IPS-18c (cell line): ENCODE results near the gene SBF2.

Experiments used
- H3K4me3 ChIP-seq: 2 replicates; pipeline ENCODE4 v1.7.0; 2013; ENCODE audit warnings: low read depth, mild to moderate bottlenecking, low read length, moderate library complexity; ENCODE audit not compliant: insufficient read depth
- H3K9me3 ChIP-seq: one replicate; pipeline ENCODE4 v1.6.1; 2013; ENCODE audit warnings: mild to moderate bottlenecking, low read length, moderate library complexity; ENCODE audit not compliant: control insufficient read depth, insufficient read depth

SBF2 gene

DNA sequence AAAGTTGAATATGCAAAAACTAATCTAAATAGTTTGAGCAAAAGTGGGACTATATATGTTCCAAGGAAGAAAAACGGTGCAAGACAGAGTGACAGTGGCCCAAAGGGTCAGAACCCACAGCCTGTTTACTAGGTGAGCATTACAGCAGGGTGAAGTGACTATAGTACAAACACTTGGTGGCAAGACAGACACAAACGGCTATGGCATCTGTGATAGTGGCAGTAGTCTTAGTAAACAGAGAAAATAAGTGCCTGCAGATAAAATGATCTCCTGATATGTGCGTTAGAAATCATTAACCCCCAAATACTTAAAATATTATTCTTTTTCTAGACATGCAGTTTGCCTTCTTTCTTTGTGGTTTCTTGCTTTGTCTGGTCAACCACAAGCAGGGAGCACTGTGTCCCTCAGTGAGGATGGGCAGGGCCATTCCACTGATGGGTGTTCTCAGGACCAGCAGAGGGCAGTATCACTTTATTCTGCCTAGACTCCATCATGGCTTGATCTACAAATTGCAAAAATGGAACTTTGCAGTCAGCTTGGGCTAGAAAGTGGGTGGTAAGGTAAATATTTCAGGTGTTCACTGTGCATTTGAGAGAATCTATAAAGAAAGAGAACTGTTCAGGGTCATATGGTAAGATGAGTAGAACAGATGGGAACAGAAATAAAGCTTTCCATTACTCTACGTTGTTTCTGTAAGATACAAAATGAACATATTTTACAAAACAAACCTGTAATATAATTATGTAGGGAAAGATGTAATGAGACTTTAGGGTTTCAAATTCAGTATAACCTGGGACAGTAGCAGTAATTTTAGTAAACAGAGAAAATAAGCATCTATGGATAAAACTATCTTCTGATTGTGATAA, 431.9 kb downstream of the SBF2 start:
- Histone ChIP-seq H3K9me3 (no peaks in the 10 kb centered on the region), H3K4me3 (no peak overlapping the region)

DNA sequence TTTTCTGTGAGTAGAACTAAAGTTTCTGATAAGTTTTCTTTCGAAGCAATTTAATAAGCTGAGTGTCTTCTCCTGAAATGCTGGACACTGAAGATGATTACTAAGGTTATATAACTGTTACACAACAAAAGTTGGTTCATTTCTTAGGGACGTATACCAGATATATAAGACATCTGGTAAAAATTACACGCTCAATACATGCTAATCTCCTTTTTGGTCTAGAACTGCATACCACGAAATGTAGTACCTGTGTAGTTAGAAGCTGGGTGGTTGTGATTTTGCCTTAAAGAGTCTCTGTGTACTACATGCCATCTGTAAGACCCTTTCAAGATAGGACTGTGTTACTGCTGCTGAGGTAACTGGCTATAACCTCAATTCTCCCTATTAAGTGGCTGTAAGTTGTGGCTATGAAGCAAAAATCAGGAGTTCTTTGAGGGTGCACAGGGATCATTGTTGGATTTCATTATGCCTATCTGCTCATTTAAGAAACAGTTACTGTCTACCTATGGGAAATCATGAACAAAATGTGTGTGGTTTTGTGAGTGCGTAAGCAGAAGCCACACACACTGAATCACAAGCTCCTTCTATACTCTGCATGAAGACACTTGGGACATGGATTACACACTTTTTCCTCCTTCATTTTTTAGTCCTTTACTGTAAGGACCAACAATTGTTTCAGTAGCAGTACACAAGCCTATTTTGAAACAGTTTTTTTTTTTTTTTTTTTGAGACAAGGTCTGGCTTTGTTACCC, 434.3 kb downstream of the SBF2 start:
- Histone ChIP-seq H3K4me3 (no peak overlapping the region), H3K9me3 (no peaks in the 10 kb centered on the region)

DNA sequence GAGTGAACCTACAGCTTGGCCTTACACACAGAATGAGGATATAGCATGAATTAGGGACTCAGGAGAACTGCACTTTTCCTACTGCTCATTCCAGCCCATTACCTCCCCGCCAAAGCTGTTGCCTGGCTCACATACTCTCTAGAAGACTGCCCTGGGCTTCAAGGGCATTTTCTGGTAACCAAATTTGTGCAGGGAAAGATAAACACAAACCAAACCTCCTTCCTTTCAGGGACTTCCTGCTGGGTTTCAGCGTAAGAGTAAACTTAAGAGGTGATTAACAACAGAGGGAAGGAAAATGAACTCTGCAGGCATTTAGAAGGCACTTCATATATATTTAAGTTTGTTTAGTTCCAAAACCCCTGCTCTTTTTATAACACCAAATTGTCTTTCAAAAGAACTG, 435.2 kb downstream of the SBF2 start:
- H3K4me3 ChIP-seq: no peak overlapping the region
- no peaks in the 10 kb centered on the region for H3K9me3 ChIP-seq

DNA sequence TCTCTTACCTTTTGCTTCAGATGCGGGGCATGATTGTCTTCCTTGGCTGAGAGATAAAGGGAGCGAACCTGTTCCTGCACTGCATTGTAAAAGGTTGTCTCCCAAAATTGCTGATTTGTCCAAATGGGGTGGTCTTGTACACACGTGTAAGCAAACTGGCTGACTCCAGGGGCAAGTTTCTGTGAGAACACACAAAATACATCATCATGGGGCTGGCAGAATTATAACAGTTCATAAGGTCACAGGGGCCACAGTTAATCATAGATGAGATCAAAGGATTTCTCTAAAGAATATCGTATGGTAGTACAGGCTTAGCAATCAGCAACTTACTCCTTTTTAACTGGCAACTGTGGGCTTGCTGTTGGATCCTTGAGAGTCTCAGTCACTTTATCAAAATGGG, 435.8 kb downstream of the SBF2 start:
- Histone ChIP-seq H3K9me3 (no peaks in the 10 kb centered on the region), H3K4me3 (no peak overlapping the region)

DNA sequence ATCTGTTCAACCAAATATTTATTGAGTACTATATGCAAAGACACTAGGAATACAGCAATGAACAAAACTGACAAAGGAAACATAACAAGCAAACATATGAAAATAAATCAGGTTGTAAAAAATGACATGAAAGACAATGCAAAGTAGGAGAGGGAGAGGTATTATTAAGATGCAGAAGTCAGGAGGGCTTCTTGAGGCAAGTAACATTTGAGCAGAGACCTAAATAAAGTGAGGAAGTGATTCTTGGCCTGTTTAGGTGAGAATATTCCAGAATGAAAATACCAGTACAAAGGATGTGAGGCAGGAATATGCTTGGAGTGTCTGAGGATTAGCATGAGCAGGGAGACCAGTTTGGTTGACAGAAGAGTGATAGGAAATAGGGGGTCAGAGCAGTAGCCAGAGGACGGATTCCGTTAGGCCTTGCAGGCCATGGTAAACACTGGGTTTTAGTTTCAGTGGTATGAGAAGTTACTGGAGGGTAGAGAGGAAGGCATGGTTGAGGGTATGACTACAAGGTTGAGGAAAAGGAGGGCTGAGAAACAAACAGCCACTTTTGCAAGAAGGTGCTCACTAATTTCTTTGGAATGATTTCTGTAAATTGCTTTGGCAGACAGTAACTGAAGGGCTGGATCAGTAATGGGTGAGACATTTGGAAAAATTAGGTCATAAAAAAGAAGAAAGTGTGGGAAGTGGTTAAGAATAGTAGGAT, 438.3 kb downstream of the SBF2 start:
- Histone ChIP-seq H3K9me3 (no peaks in the 10 kb centered on the region), H3K4me3 (no peak overlapping the region)

DNA sequence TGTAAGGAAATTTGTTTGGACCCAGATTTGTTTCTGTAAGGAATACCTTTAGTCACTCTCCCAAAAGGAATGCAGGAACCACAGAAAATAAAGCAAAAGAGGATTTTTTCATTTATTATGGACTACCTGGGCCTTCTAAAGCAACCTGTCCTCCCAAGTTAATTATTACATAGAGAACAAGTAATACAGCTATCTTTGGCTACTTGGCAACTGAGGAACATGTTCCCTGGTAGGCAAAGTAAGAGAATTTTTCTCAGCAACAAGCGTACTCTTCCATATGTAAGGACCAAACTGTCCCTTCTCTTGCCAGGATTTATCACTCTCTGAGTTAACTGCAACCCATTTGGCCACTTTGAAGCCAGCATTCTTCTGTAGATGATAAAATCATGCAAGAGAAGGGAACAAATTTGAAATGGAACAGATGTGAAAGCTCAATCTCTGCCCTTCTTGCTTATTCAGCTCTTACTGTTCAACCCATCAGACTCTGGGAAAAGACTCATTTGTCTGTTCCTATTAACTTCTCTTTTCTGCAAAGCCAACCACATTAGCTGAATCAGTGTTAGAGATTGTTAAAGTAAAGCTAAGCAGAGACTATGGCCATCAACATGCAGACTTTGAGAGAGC, 440.0 kb downstream of the SBF2 start:
- Histone ChIP-seq H3K9me3 (no peaks in the 10 kb centered on the region), H3K4me3 (no peak overlapping the region)

DNA sequence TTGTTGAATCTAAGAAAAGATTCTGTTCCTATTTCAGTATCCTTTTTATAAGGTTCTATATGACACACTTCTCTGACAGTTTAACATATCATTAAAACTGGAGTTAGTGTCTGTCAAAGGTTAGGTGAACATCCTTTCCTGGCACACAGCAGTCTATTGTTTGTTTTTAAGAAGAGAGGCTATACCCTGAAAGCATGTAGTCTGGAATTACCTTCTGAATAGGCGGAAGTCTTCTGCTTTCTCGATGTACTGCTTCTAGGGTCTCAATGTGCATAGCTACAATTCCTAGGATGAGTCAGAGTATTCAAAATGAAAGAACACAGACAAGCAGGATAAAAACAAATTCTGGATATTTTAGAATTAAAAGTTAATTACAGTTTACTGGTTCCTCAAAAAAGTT, 441.6 kb downstream of the SBF2 start:
- Histone ChIP-seq H3K9me3 (no peaks in the 10 kb centered on the region), H3K4me3 (no peak overlapping the region)

DNA sequence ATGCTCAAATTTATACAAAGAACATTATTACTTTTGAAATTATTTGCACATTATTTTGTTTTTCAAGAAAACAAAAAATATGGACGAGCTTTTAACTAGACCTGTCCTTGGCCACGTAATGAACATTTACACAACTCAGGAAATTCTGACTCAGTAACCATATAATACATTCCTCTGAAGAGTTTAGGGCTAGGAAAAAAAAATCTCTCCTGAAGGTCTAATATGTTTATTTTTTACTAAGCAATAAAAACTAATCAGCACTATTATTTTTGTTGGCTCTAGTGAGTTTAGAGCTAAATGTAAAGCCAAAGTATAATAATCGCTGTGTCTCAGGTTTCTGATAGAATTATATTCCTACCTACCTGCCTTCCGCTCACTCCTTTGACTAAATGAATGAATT, 442.7 kb downstream of the SBF2 start:
- no peaks in the 10 kb centered on the region for H3K9me3 ChIP-seq
- H3K4me3 ChIP-seq: no peak overlapping the region

DNA sequence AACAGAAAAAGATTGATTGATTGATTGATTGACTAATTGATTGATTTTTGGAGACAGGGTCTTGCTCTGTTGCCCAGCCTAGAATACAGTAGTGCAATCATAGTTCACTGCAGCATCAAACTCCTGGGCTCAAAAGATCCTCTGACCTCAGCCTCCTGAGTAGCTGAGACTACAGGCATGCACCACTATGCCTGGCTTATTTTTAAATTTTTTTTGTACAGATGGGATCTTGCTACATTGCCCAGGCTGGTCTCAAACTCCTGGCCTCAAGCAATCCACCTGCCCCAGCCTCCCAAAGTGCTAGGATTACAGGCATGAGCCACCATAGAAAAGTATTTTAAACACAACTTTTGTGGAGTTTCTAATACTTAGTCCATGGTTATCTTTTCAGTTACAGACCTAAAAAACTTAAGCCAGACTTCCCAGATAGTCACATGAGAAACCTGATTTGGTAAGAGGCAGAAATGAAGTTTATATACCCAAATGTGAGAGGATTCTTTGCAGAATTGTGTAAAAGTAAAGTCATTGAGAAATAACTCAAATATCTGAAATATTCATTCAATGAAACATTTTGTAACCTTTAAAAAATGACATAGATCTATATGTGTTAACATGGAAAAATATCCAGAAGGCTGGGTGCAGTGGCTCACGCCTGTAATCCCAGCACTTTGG, 443.7 kb downstream of the SBF2 start:
- H3K4me3 ChIP-seq: no peak overlapping the region
- no peaks in the 10 kb centered on the region for H3K9me3 ChIP-seq

DNA sequence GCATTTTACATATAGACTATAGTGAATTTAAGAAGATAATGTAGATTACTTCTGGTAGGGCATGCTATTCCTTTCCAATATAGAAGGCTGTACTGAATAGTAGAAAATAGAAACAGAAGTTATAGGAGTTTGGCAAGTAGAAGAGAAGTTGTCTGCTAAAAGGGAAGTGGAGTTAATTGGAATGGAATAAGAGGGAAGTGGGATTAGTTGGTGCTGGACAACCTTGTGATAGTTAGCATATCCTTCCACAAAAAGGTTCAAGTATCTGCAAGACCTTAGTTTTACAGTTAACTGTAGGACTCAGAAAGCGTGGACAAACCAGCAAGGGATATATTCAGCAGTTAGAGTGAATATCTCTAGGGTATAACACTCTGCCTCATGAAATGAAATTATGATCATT, 444.6 kb downstream of the SBF2 start:
- H3K4me3 ChIP-seq: no peak overlapping the region
- H3K9me3 ChIP-seq: no peaks in the 10 kb centered on the region

DNA sequence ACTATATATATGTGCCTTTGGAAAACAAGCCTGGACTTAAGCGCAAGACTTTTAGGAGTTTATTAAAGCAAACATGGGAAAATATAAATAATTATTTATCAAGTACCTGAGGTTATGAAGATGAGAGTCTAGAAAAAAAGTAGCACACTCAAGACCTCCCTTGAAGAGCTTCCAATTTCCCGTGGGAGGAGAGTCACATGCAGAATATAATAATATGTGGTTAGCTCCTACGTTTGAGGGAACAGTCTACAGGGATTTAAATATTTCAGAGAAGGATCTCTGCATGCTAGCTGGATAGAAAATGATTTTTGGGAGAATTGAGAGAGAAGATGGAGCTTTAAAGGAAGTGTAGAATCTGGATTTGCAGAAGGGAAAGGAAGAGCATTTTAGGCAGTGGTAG, 446.4 kb downstream of the SBF2 start:
- Histone ChIP-seq H3K4me3 (no peak overlapping the region), H3K9me3 (no peaks in the 10 kb centered on the region)

DNA sequence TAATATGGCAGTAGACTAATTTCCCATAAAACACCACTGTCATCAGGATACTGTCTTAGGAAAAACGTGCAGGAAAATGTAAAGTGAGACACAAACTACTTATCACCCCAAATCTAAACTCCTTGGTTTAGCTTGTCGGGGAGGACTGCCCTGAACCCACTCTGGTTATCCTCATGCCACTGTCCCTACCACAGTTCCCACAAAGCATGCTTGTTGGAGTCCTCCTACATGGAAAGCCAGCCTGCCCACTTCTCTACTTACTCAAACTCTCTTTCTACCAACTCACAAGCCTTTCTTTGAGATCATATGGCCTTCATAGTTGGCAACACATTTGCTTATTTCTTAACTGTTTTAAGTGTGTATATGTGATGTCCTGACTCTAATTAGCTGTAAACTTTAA, 451.1 kb downstream of the SBF2 start:
- Histone ChIP-seq H3K4me3 (no peak overlapping the region), H3K9me3 (no peaks in the 10 kb centered on the region)

DNA sequence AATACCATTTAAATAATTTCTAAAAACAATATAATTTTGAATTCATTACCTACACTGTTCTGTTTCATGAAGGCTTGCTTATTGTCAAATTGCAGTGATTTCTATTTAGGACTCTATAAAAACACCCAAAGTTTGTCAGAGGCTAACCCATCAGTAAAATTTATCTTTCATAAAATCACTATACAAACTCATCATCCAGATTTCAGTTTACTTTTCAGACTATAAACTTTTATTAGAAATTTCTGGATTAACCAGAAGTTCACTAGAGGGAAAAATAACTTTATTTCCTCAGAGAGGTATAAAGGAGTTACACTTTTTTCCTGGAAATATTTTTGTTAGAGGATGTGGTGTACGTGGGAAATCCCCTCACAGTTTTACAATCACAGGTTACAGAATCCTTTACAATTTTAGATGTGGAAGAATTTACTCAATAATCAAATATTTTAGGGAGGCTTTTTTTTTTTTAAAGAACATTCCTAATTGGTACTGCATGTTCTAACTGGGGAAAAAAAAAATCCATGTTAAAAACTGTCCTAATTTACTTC, 453.5 kb downstream of the SBF2 start:
- Histone ChIP-seq H3K9me3 (no peaks in the 10 kb centered on the region), H3K4me3 (no peak overlapping the region)

DNA sequence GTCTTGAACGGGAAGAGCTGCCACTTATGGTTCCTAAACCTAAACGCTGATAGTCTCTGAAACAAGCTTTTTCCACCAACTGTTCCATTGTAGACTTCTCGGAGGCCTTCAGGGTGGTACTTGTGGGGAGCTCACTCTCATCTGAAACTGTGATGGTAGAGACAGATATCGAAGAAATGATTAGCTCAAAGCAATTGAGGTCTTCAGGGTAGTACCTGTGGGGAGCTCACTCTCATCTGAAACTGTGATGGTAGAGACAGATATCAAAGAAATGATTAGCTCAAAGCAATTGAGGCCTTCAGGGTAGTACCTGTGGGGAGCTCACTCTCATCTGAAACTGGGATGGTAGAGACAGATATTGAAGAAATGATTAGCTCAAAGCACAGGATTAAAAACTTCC, 454.5 kb downstream of the SBF2 start:
- H3K9me3 ChIP-seq: no peaks in the 10 kb centered on the region
- H3K4me3 ChIP-seq: no peak overlapping the region

DNA sequence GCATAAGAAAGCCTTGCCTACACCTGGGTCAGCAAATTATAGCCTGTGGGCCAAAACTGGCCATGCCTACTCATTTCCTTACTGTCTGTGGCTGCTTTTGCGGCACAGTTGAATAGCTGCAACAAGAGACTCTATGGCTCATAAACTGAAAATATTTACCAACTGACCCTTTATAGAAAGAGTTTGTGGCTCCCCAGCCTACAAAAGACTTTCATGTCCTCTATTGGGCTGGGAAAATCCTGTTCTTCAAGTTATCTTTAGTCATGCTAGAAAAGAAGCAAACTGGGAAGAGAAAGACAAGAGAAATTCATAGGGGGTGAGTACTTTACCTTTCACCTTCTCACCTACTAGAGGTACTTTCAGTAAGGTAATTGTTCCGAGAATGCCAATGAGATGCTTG, 455.1 kb downstream of the SBF2 start:
- no peak overlapping the region for H3K4me3 ChIP-seq

DNA sequence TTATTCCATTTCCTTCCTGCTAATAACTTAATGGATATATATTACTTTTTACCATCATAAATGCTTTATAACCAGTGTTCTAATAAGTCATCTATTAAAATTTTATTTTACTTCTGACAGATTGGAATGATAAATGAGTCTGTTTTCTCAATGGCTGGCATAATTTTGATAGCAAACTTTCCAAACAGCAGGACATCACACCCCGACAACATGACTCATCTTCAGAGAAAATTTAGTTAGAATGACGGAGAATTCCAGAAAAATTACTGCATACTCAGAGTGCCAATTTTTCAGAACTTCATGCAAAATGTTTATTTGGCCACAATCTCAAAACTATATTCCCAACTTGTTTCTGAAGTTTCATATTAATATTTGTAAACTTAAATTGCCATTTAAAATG, 455.8 kb downstream of the SBF2 start:
- no peak overlapping the region for H3K4me3 ChIP-seq
- H3K9me3 ChIP-seq: no peaks in the 10 kb centered on the region

More for the DNA sequence above, 455.1 kb downstream of the SBF2 start:
- no peaks in the 10 kb centered on the region for H3K9me3 ChIP-seq

DNA sequence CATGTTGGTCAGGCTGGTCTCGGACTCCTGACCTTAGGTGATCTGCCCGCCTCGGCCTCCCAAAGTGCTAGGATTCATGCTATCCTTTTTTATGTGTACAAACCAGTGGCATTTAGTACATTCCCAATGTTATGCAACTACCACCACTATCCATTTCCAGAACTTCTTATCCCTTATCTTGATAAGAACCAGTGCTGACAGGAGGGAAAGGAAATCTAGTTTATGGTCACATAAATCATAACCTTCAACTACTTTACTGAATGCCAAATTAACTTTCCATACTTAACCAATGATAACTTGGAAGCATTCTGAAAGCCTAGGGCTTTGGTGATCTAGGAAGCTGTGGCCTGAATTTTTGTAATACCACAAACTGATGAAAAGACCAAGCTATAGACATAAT, 459.7 kb downstream of the SBF2 start:
- H3K4me3 ChIP-seq: no peak overlapping the region
- no peaks in the 10 kb centered on the region for H3K9me3 ChIP-seq
